ENCODE measurements around the gene QSER1.

The QSER1 gene

GRCh38 chr11:32884770-32885384 lies 7.7 kb upstream of the QSER1 start:
- TF ChIP-seq, protein P1, sequence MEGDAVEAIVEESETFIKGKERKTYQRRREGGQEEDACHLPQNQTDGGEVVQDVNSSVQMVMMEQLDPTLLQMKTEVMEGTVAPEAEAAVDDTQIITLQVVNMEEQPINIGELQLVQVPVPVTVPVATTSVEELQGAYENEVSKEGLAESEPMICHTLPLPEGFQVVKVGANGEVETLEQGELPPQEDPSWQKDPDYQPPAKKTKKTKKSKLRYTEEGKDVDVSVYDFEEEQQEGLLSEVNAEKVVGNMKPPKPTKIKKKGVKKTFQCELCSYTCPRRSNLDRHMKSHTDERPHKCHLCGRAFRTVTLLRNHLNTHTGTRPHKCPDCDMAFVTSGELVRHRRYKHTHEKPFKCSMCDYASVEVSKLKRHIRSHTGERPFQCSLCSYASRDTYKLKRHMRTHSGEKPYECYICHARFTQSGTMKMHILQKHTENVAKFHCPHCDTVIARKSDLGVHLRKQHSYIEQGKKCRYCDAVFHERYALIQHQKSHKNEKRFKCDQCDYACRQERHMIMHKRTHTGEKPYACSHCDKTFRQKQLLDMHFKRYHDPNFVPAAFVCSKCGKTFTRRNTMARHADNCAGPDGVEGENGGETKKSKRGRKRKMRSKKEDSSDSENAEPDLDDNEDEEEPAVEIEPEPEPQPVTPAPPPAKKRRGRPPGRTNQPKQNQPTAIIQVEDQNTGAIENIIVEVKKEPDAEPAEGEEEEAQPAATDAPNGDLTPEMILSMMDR (IDR thresholded peaks at IDR 0.05) = peak; percentile 37; the same call in 1 of the 2 replicates

GRCh38 chr11:32885556-32885955 lies 7.1 kb upstream of the QSER1 start:
- TF ChIP-seq, protein P1 (IDR thresholded peaks at IDR 0.05) = no peak

DNA sequence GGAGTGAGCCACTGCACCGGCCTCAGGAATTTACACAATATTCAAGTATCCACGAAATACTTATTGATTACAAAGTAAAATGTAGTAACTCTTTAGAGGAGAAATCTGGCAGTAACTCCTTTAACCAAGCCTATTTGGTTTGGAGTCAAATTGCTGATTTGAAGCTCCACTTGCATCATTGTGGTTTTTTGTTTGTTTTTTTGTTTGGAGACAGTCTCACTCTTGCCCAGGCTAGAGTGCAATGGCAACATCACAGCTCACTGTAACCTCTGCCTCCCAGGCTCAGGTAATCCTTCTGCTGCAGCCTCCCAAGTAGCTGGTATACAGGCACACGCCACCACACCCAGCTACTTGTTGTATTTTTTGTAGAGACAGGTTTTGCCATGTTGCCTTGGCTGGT lies 6.4 kb upstream of the QSER1 start:
- TF ChIP-seq, protein P1 (IDR thresholded peaks at IDR 0.05) = no peak

DNA sequence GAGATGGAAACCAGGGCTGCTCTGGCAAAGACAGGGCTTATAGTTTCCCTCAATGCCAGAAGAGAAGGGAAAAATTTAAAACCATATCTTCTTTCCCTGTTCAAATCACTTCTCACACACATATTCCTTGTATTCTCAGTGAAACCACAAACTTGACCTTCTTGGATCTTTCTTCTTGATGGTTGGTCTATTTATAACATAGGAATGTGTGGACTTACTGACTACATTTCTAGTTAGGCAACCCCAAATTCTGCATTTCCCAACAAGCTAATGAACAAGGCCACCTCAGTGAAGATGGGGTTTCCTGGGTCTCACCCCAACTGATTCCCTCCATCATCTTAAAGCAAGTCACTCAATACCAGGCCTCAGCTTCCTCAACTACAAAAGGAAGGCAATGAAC lies 3.8 kb upstream of the QSER1 start:
- TF ChIP-seq, protein P1 (IDR thresholded peaks at IDR 0.05) = no peak

DNA sequence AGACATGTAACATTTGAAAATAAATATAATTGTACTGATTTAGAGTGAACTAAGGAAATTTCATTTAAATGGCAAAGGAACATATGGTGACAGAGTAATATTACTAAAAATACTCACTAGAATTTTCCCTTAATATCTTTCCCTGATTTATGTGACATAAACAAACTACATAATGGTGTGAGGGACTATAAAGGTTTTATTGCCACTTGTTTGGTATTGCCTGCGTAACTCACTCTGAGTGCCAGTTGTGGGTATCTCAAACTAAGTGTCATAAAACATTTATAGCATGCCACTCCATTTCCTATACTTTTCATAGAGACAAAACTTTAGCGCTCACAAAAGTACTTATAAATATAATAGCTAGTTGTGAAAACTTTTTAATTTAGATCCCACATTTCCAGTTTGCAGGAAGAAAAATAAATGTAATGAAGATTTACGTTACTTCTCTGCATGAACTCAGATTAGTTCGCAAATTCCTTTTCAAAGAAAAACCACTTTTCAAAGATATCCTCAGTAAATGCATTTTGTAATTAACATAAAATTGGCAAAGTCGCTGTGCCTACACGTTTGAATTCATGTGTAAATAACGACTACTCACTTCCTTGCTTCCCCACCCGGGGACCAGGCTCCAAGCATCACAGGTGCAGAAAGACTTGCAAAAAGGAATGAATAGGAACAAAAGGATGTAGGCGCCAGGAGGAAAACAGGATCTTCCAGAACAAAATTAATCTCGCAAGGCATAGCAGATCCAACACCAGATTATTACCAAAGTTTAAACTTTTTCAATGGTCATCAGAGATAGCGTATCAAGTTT lies 1.6 kb upstream of the QSER1 start:
- TF ChIP-seq, protein P1 (IDR thresholded peaks at IDR 0.05) = no peak

GRCh38 chr11:32891657-32892354 lies 805 bp upstream of the QSER1 start:
- TF ChIP-seq, protein P1 (IDR thresholded peaks at IDR 0.05) = no peak

GRCh38 chr11:32893093-32893342 lies 407 bp downstream of the QSER1 start:
- TF ChIP-seq, protein P1 (IDR thresholded peaks at IDR 0.05) = no peak
